A549 (cell line): ENCODE data around the gene CDC16. TPM values are rescaled to one million over a fixed set of nuclear protein-coding genes. Genes with fewer than 3 reads are reported as not detected.

Experiments used
- ATAC-seq, 2 experiments: fragments of 200-7000 bp in 1 of 2; fragments of >200 bp in 1 of 2; cut with Nextera tagmentation in 1 of 2; cut with Tn5 transposase in 1 of 2; 3 replicates each; pipeline versions ENCODE4 v1.8.0 to v1.9.1; 2018 to 2020; ENCODE audit warnings: mild to moderate bottlenecking in 1 of 2, moderate library complexity in 1 of 2
- CTCF ChIA-PET: fragments of 300-600 bp; sonication (Branson Sonifier 250); formaldehyde crosslinking; extraction: SDS; loops from one replicate; lab custom pipeline; 2021; ENCODE audit warnings: antibody characterized with exemption, inconsistent platforms; lab: Yijun Ruan, JAX
- POLR2A ChIA-PET: fragments of 350-600 bp; formaldehyde crosslinking; extraction: SDS; loops from one replicate; lab custom pipeline; 2021; ENCODE audit warnings: antibody characterized with exemption, inconsistent platforms; lab: Yijun Ruan, JAX
- DNase-seq, 2 experiments: peaks; one replicate each; pipeline versions ENCODE4 v3.0.0 to v3.0.0-alpha.2; 2011 to 2016; ENCODE audit warnings: low read depth in 1 of 2, low spot score in 1 of 2
- FAIRE-seq: peaks from 2 replicates; lab custom pipeline; 2011; peaks lifted over from hg19 to GRCh38; lab: Jason Lieb, UNC
- H3K27ac ChIP-seq, 2 experiments: fragments of >200 bp; sonication (Bioruptor Twin); formaldehyde crosslinking; 3 replicates each; pipeline ENCODE4 v1.5.1; 2016 to 2017
- H3K4me1 ChIP-seq: fragments of >200 bp; sonication (Bioruptor Twin); formaldehyde crosslinking; 3 replicates; pipeline ENCODE4 v1.6.1; 2016
- H3K4me2 ChIP-seq: fragments of >200 bp; sonication (Bioruptor Twin); formaldehyde crosslinking; 3 replicates; pipeline ENCODE4 v1.6.1; 2016
- H3K4me3 ChIP-seq: fragments of >200 bp; sonication (Bioruptor Twin); formaldehyde crosslinking; 3 replicates; pipeline ENCODE4 v1.5.1; 2016
- H3K9me3 ChIP-seq: fragments of >200 bp; sonication (Bioruptor Twin); formaldehyde crosslinking; 3 replicates; pipeline ENCODE4 v1.6.1; 2016
- CEBPB ChIP-seq, 2 experiments: fragments of >200 bp in 1 of 2; sonication (Bioruptor Twin) in 1 of 2; formaldehyde crosslinking in 1 of 2; IDR thresholded peaks; 2 replicates each; pipeline ENCODE4 v1.6.1; 2012 to 2016
- EHF ChIP-seq: fragments of 250-450 bp; sonication (Bioruptor Pico); IDR thresholded peaks from 2 replicates; pipeline ENCODE4 v1.5.0; 2020; ENCODE audit warnings: mild to moderate bottlenecking
- EP300 ChIP-seq, 2 experiments: fragments of >200 bp; sonication (Bioruptor Twin); formaldehyde crosslinking; IDR thresholded peaks; 2 replicates in 1 of 2; 3 replicates in 1 of 2; pipeline ENCODE4 v1.6.1; 2016 to 2017
- ESRRA ChIP-seq: fragments of 150-350 bp; IDR thresholded peaks from 2 replicates; pipeline ENCODE4 v1.6.1; 2014; ENCODE audit warnings: mild to moderate bottlenecking, low read length, borderline replicate concordance
- FOSL2 ChIP-seq, 2 experiments: fragments of 450-650 bp in 1 of 2; fragments of >200 bp in 1 of 2; sonication (Bioruptor Twin) in 1 of 2; formaldehyde crosslinking; IDR thresholded peaks; 2 replicates each; pipeline versions ENCODE4 v1.5.0 to v1.6.1; 2016 to 2020; ENCODE audit warnings: mild to moderate bottlenecking in 1 of 2, moderate library complexity in 1 of 2
- GATA3 ChIP-seq: IDR thresholded peaks from 2 replicates; pipeline ENCODE4 v1.6.1; 2012; ENCODE audit warnings: borderline replicate concordance
- HOXA7 ChIP-seq: fragments of 250-450 bp; sonication (Bioruptor Pico); IDR thresholded peaks from 2 replicates; pipeline ENCODE4 v1.5.0; 2020; ENCODE audit warnings: mild to moderate bottlenecking, moderate library complexity
- HOXB13 ChIP-seq: fragments of 250-450 bp; sonication (Bioruptor Pico); IDR thresholded peaks from 2 replicates; pipeline ENCODE4 v1.5.0; 2020; ENCODE audit warnings: low read depth, mild to moderate bottlenecking, moderate library complexity
- KDM5A ChIP-seq: fragments of 200-600 bp; sonication (generic); IDR thresholded peaks from 2 replicates; pipeline ENCODE4 v1.6.1; 2016; ENCODE audit warnings: antibody characterized with exemption, mild to moderate bottlenecking
- MAFK ChIP-seq: fragments of 450-650 bp; IDR thresholded peaks from 2 replicates; pipeline ENCODE4 v1.6.1; 2014; ENCODE audit not compliant: partially characterized antibody
- MYC ChIP-seq: IDR thresholded peaks from 2 replicates; pipeline ENCODE4 v1.6.1; 2012; ENCODE audit warnings: mild to moderate bottlenecking, inconsistent platforms, low read length, improper control_type of control experiment, borderline replicate concordance
- NFE2L2 ChIP-seq: fragments of 150-350 bp; conservative IDR thresholded peaks from 2 replicates; pipeline ENCODE4 v1.6.1; 2014; ENCODE audit warnings: low read length
- RAD21 ChIP-seq, 2 experiments: fragments of >200 bp in 1 of 2; sonication (Bioruptor Twin) in 1 of 2; formaldehyde crosslinking in 1 of 2; IDR thresholded peaks in 1 of 2; conservative IDR thresholded peaks in 1 of 2; 2 replicates in 1 of 2; 3 replicates in 1 of 2; pipeline ENCODE4 v1.6.1; 2012 to 2018; ENCODE audit warnings: inconsistent platforms in 1 of 2
- RCOR1 ChIP-seq: fragments of 150-350 bp; IDR thresholded peaks from 2 replicates; pipeline ENCODE4 v1.6.1; 2014; ENCODE audit warnings: antibody characterized with exemption, low read length, low read depth
- SMC3 ChIP-seq: fragments of >200 bp; sonication (Bioruptor Twin); formaldehyde crosslinking; IDR thresholded peaks from 3 replicates; pipeline ENCODE4 v1.6.1; 2018; ENCODE audit warnings: inconsistent platforms
- ZSCAN20 ChIP-seq: fragments of 250-450 bp; sonication (Bioruptor Pico); IDR thresholded peaks from 2 replicates; pipeline ENCODE4 v1.8.0; 2022; ENCODE audit warnings: mild to moderate bottlenecking, moderate library complexity
- WGBS: methylation state at CpG from one replicate; pipeline ENCODE4 v1.1.6; 2017; ENCODE audit errors: missing lambda C conversion rate; 5-methylcytosine and 5-hydroxymethylcytosine counted together
- polyA plus RNA-seq, 4 experiments: library from polyadenylated mRNA; depleted of rRNA in 3 of 4; stranded (reverse); fragments of >200 nt; fragmentation: RNase III in 1 of 4; extraction: RNeasy Plus Mini Kit Qiagen cat#74134 plus additional on column Dnase treatment in 1 of 4; gene quantifications; 2 replicates in 3 of 4; 3 replicates in 1 of 4; pipeline ENCODE4 v1.2.3, GENCODE V29; 2011 to 2017
- TF ChIP-seq, protein P1 (sequence below): IDR thresholded peaks from 2 replicates; pipeline ENCODE4 v1.6.1; 2012
- TF ChIP-seq, protein P2 (sequence below): fragments of >200 bp; sonication (Bioruptor Twin); formaldehyde crosslinking; IDR thresholded peaks from 3 replicates; pipeline ENCODE4 v1.5.1; 2016
- TF ChIP-seq, protein P3 (sequence below): fragments of >200 bp; sonication (Bioruptor Twin); formaldehyde crosslinking; IDR thresholded peaks from 2 replicates; pipeline ENCODE4 v1.6.1; 2016

CDC16 gene
- polyA plus RNA-seq, 2 of the 4 experiments (the other 2 are of a cell fraction) = 42.4 to 85.0 TPM

DNA sequence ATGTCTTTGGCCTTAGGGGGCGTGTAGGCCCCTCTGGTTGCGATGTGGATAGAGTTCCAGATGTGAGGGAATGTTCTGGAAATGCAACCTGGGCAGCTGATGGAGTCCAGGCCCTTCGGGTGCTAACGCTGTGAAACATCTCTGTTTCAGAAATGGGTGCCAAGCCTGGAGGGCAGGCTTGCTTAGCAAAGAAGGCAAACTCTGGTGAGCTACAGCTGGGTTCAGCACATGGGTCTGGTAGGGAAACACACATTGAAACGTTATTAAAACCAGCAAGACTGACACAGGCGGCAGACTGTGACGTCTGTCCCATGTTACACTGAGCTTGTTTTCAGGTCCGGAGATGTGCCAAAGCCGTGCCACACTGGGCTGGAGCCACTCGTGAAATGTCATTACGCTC lies 8.6 kb upstream of the CDC16 start:
- no peak for DNase-seq
- POLR2A ChIA-PET = no interaction called here
- peak in 1 of 2 experiments; percentile 23; a peak in 3 of 6 replicates for ATAC-seq
- Histone ChIP-seq H3K9me3 (no peaks in the 10 kb centered on the region), H3K4me1 (peaks cover 12% of the 10 kb centered on the region; the same call in 1 of the 3 replicates), H3K4me3 (no peak overlapping the region), H3K4me2 (no peak overlapping the region; the same call in 2 of the 3 replicates), H3K27ac (peak overlapping the region in 1 of 2 experiments; percentile 59; a peak in 3 of 6 replicates)
- TF ChIP-seq RAD21 (conservative IDR thresholded peaks at IDR 0.05 in 1 of 2, IDR thresholded peaks at IDR 0.05 in 1 of 2) = no peak
- no peak for TF ChIP-seq CEBPB (IDR thresholded peaks at IDR 0.05)
- no peak for TF ChIP-seq RCOR1
- no peak for TF ChIP-seq ZSCAN20 (CRISPR knock-in tag)
- TF ChIP-seq EHF (CRISPR knock-in tag) = no peak
- TF ChIP-seq HOXB13 (CRISPR knock-in tag) = no peak
- no peak for TF ChIP-seq EP300 (IDR thresholded peaks at IDR 0.05)
- TF ChIP-seq, protein P1, sequence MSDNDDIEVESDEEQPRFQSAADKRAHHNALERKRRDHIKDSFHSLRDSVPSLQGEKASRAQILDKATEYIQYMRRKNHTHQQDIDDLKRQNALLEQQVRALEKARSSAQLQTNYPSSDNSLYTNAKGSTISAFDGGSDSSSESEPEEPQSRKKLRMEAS = no peak
- TF ChIP-seq FOSL2 (IDR thresholded peaks at IDR 0.05) = no peak
- no peak for TF ChIP-seq FOSL2 (CRISPR knock-in tag; IDR thresholded peaks at IDR 0.05)
- TF ChIP-seq, protein P2, sequence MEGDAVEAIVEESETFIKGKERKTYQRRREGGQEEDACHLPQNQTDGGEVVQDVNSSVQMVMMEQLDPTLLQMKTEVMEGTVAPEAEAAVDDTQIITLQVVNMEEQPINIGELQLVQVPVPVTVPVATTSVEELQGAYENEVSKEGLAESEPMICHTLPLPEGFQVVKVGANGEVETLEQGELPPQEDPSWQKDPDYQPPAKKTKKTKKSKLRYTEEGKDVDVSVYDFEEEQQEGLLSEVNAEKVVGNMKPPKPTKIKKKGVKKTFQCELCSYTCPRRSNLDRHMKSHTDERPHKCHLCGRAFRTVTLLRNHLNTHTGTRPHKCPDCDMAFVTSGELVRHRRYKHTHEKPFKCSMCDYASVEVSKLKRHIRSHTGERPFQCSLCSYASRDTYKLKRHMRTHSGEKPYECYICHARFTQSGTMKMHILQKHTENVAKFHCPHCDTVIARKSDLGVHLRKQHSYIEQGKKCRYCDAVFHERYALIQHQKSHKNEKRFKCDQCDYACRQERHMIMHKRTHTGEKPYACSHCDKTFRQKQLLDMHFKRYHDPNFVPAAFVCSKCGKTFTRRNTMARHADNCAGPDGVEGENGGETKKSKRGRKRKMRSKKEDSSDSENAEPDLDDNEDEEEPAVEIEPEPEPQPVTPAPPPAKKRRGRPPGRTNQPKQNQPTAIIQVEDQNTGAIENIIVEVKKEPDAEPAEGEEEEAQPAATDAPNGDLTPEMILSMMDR = no peak
- TF ChIP-seq ESRRA = no peak
- TF ChIP-seq MYC = no peak
- TF ChIP-seq HOXA7 (CRISPR knock-in tag) = no peak
- TF ChIP-seq, protein P3, sequence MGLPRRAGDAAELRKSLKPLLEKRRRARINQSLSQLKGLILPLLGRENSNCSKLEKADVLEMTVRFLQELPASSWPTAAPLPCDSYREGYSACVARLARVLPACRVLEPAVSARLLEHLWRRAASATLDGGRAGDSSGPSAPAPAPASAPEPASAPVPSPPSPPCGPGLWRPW = no peak
- TF ChIP-seq NFE2L2 = no peak
- TF ChIP-seq GATA3 = no peak
- TF ChIP-seq SMC3 = no peak
- TF ChIP-seq MAFK = no peak
- WGBS = 69% methylated on average over 11 of the region's 11 CpGs
- no peak for FAIRE-seq
- CTCF ChIA-PET = interaction anchor here (0.6 to 1.5 kb wide), 13 partner anchors 10 to 501 kb away, joined by 3 to 5 read pairs (median 3); no protein-coding TSS in a partner anchor

DNA sequence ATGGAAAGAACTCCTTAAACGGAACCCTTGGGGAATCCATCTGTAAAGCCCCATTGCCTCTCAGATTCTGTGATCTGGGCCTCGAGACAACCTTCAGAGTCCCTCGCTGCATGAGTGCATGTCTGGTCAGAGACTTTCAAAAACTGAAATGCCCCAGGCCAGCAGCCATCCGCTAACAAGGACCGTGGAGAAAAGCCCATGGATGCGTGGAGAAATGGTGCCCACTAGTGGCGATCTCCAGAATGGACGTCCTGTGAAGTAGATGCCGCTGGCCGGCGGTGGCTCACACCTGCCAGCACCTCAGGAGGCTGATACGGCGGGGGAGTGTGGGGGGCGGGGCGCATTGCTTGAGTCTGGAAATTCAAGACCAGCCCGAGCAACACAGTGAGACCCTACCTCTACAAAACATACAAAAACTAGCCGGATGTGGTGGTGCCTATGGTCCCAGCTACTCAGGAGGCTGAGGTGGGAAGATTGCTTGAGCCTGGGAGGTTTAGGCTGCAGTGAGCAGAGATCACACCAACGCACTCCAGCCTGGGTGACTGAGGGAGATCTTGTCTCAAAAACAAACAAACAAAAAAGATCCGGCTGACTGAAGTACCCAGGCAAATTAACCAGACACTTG lies 7.9 kb upstream of the CDC16 start:
- FAIRE-seq = no peak
- peak overlapping the region; percentile 40 for H3K4me2 ChIP-seq
- ChIA-PET POLR2A (no interaction called here), CTCF (interaction anchor here (0.6 to 1.5 kb wide), 9 partner anchors 9 to 502 kb away, joined by 3 to 5 read pairs (median 3); no protein-coding TSS in a partner anchor)
- peaks cover 12% of the 10 kb centered on the region; the same call in 1 of the 3 replicates for H3K4me1 ChIP-seq
- peak; percentile 92 to 97 for ATAC-seq
- DNase-seq = peak; percentile 60 to 76
- TF ChIP-seq RAD21 (conservative IDR thresholded peaks at IDR 0.05 in 1 of 2, IDR thresholded peaks at IDR 0.05 in 1 of 2) (peak; percentile 96 to 98), KDM5A (no peak), SMC3 (peak; percentile 92)
- TF ChIP-seq, protein P1 = 0 out of 2 replicates have a peak, but pooled peaks have one; percentile 23
- TF ChIP-seq, protein P2 = peak; percentile 82
- no peak overlapping the region for H3K4me3 ChIP-seq
- peak overlapping the region in 1 of 2 experiments; percentile 59; a peak in 2 of 6 replicates for H3K27ac ChIP-seq
- 12% methylated on average over 9 of the region's 19 CpGs for WGBS
- no peaks in the 10 kb centered on the region for H3K9me3 ChIP-seq
